AG04449 (cell line): ENCODE measurements around the gene MMP19.
A peak's percentile ranks its signal among the peaks of the same experiment; 100 is the strongest.

Source experiments
- CTCF ChIA-PET: fragments of 350-600 bp; formaldehyde crosslinking; extraction: SDS; loops from one replicate; lab custom pipeline; 2021; ENCODE audit warnings: antibody characterized with exemption; lab: Yijun Ruan, JAX
- POLR2A ChIA-PET: fragments of 400-600, 350-600 bp; formaldehyde crosslinking; extraction: SDS; loops from one replicate; lab custom pipeline; 2020; ENCODE audit warnings: antibody characterized with exemption, inconsistent platforms; lab: Yijun Ruan, JAX
- DNase-seq: peaks from one replicate; pipeline ENCODE4 v3.0.0-alpha.2; 2010; ENCODE audit warnings: low read depth, low spot score
- H3K4me3 ChIP-seq: 2 replicates; pipeline ENCODE4 v1.5.1; 2011; ENCODE audit warnings: low read depth, mild to moderate bottlenecking, control low read depth, low read length
- CTCF ChIP-seq: IDR thresholded peaks from one replicate; pipeline ENCODE4 v1.5.1; 2011; ENCODE audit warnings: mild to moderate bottlenecking, moderate library complexity, low read length, control low read depth, inconsistent platforms; ENCODE audit not compliant: insufficient read depth; ENCODE audit errors: missing control alignments

MMP19 gene

GRCh38 chr12:55818886-55819285, 23.9 kb downstream of the MMP19 start:
- no peak for DNase-seq
- POLR2A ChIA-PET, result interaction anchor here (0.9 to 2.3 kb wide), 3 partner anchors 8 to 52 kb away, joined by 3 to 27 read pairs (median 17); partner anchors contain the start of gene DNAJC14
- H3K4me3 ChIP-seq, result peak overlapping the region; percentile 92
- CTCF ChIA-PET, result interaction anchor here (0.9 to 6.9 kb wide), 10 partner anchors 8 to 162 kb away, joined by 3 to 69 read pairs (median 10); partner anchors contain the start of genes DGKA and DNAJC14
- TF ChIP-seq CTCF, result no peak

DNA sequence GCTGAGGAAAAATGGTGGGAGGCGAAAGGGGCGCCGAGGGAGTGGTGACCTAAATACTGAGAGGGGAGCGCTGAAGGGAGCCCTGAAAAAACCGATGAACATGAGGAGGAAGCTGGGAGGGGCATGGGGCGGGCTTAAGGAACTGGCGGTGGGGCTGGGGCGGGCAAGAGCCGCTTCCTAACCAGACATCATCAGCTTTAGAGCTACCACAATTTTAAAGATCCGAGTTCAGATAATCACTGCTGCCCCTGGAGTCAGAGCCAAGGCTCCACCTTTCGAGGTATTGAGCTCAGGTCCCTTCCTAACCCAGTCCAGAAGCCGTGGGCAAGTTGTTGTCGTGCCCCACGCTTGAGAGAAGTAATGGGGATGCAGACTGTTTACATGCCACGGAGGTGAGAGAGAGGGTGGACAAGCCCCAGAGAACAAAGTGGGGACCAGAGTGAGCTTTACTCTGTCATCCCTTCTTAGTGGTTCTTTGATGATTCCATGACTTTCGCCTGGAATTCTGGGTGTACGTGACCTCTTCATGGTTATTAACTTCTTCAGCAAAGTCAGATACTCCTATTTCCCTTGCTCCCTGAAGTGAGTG, 24.5 kb downstream of the MMP19 start:
- DNase-seq, result no peak
- CTCF ChIA-PET, result interaction anchor here (0.6 to 6.9 kb wide), 12 partner anchors 9 to 1728 kb away, joined by 3 to 69 read pairs (median 8); partner anchors contain the start of genes DGKA, DNAJC14 and RAB5B
- H3K4me3 ChIP-seq, result peak overlapping the region; percentile 92
- POLR2A ChIA-PET, result interaction anchor here (0.7 to 2.3 kb wide), 15 partner anchors 9 to 286 kb away, joined by 3 to 27 read pairs (median 5); partner anchors contain the start of genes DNAJC14, PA2G4, RAB5B and SUOX
- no peak for TF ChIP-seq CTCF

DNA sequence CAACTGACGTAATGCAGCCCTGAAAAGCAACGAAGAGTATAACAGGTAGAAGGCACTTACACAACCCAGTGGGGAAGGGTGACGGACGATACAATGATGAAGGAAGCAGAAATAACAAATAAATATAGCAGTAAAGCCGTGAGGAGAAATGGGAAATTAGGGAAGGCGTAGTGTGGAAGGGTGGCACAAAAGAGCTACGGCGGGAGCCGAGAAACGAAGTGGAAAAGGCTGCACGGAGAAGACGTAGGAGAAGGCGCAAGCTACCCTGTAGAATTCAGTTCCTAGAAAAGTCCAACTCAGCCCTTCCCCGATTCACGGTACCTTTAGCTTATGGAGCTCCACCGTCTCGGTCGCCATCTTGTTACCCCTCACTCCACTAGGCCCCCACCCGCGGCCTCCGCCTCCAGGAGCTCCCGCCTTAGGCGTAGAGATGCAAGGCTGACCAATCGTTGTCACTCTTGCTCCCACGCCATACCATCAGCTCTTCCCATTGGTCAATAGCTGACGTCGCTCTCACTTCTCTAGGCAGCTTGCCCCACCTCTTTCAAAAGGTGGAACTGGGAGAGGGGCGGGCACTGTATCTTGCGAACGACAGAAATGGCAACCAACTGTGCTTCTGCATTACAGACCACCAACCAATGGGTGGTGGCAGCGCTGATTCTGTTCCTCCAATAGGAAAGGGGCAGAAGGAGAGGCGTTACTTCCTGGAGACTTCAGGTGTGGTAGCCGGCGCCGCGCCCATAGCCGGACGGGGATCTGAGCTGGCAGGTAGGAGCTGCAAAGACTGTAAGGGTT, 25.2 kb downstream of the MMP19 start, which contains the start of the genes ORMDL2 and SARNP:
ORMDL2 (plus strand) TSS at position 697 of the 795 bp plus-strand sequence. CDS start 959 bp downstream, outside the sequence.
SARNP (minus strand) TSS at position 380 of the 795 bp plus-strand sequence; CDS start at position 357, 23 bp downstream.
- no peak for TF ChIP-seq CTCF
- peak; percentile 99 for DNase-seq
- ChIA-PET POLR2A (interaction anchor here (0.7 to 2.3 kb wide), 15 partner anchors 9 to 287 kb away, joined by 3 to 27 read pairs (median 5); partner anchors contain the start of genes DNAJC14, PA2G4, RAB5B and SUOX), CTCF (interaction anchor here (0.6 to 6.9 kb wide), 15 partner anchors 10 to 1729 kb away, joined by 3 to 69 read pairs (median 8); partner anchors contain the start of genes DGKA and RAB5B)
- H3K4me3 ChIP-seq, result peak within 1 kb of the TSS; percentile 92

GRCh38 chr12:55816881-55817344, 25.8 kb downstream of the MMP19 start:
- H3K4me3 ChIP-seq, result peak overlapping the region; percentile 89
- TF ChIP-seq CTCF, result no peak
- no peak for DNase-seq
- POLR2A ChIA-PET, result interaction anchor here (0.9 to 2.3 kb wide), 7 partner anchors 10 to 180 kb away, joined by 3 to 27 read pairs (median 6); partner anchors contain the start of genes DNAJC14 and SUOX
- CTCF ChIA-PET, result interaction anchor here (0.8 to 6.9 kb wide), 12 partner anchors 10 to 160 kb away, joined by 3 to 69 read pairs (median 8); partner anchors contain the start of genes DGKA and RAB5B

- ChIA-PET POLR2A (interaction anchor here (0.6 kb wide), 1 partner anchor 11 kb away, joined by 4 read pairs; no protein-coding TSS in a partner anchor), CTCF (interaction anchor here (2.0 to 6.9 kb wide), 4 partner anchors 11 to 124 kb away, joined by 5 to 69 read pairs (median 34); partner anchors contain the start of gene DGKA)
- TF ChIP-seq CTCF, result no peak
- no peak overlapping the region for H3K4me3 ChIP-seq
- DNase-seq, result no peak
Measured at GRCh38 chr12:55815473-55815872, 27.3 kb downstream of the MMP19 start.
